Endothelial cell of umbilical vein (primary cell): ENCODE data around the gene KREMEN1. TPM values are rescaled to one million over a fixed set of nuclear protein-coding genes. Genes with fewer than 3 reads are reported as not detected.

Experiments used
- BruUV-seq: library from RNA; stranded (reverse); fragments of 400-500 nt; replicated peaks from 2 replicates; lab custom pipeline; 2021; lab: Mats Ljungman, UMichigan
- CTCF ChIA-PET: fragments of 300-600, 350-600 bp; sonication (Branson Sonifier 250); formaldehyde crosslinking; loops from one replicate; lab custom pipeline; 2021; ENCODE audit warnings: antibody characterized with exemption, inconsistent platforms; lab: Charles Lee
- POLR2A ChIA-PET: fragments of 300-600, 350-600 bp; sonication (Branson Sonifier 250); formaldehyde crosslinking; loops from one replicate; lab custom pipeline; 2021; ENCODE audit warnings: antibody characterized with exemption, inconsistent platforms; lab: Charles Lee
- DNase-seq: peaks from one replicate; pipeline ENCODE4 v3.0.0-alpha.2; 2011; ENCODE audit warnings: low read depth, low spot score
- FAIRE-seq: peaks from 2 replicates; lab custom pipeline; 2011; peaks lifted over from hg19 to GRCh38; lab: Jason Lieb, UNC
- H2AFZ ChIP-seq: 2 replicates; pipeline ENCODE4 v1.6.0; 2012; ENCODE audit warnings: low read depth, low read length, control low read depth, inconsistent platforms
- H3K27ac ChIP-seq: 2 replicates; pipeline ENCODE4 v1.5.1; 2011; ENCODE audit warnings: low read depth, mild to moderate bottlenecking, control low read depth, low read length, moderate library complexity; ENCODE audit not compliant: insufficient read depth
- H3K27me3 ChIP-seq, 2 experiments: 2 replicates each; pipeline versions ENCODE4 v1.6.0 to v1.6.1; 2011; ENCODE audit warnings: low read length in 2 of 2, mixed read lengths in 1 of 2; ENCODE audit not compliant: control insufficient read depth in 2 of 2, insufficient read depth in 2 of 2
- H3K36me3 ChIP-seq, 2 experiments: 2 replicates in 1 of 2; 3 replicates in 1 of 2; pipeline ENCODE4 v1.5.1; 2011; ENCODE audit warnings: low read length in 2 of 2, mild to moderate bottlenecking in 1 of 2, moderate library complexity in 1 of 2; ENCODE audit not compliant: control insufficient read depth in 2 of 2, insufficient read depth in 2 of 2; ENCODE audit errors: extremely low read depth in 1 of 2
- H3K4me1 ChIP-seq: 3 replicates; pipeline ENCODE4 v1.5.1; 2011; ENCODE audit warnings: mild to moderate bottlenecking, low read length; ENCODE audit not compliant: control insufficient read depth, insufficient read depth; ENCODE audit errors: extremely low read depth
- H3K4me2 ChIP-seq: 2 replicates; pipeline ENCODE4 v1.6.1; 2011; ENCODE audit warnings: low read length, control low read depth, mixed read lengths; ENCODE audit not compliant: insufficient read depth
- H3K4me3 ChIP-seq, 3 experiments: fragments of 200-600 bp in 1 of 3; sonication (generic), shearing (Covaris generic) in 1 of 3; replicated peaks in 1 of 3; 2 replicates each; pipeline ENCODE4 v1.5.1; 2011 to 2016; ENCODE audit warnings: control low read depth in 3 of 3, low read length in 3 of 3, mild to moderate bottlenecking in 2 of 3, inconsistent platforms in 1 of 3, low read depth in 1 of 3, moderate library complexity in 1 of 3; ENCODE audit not compliant: insufficient read depth in 1 of 3
- H3K79me2 ChIP-seq: 2 replicates; pipeline ENCODE4 v1.6.0; 2012; ENCODE audit warnings: low read length, inconsistent platforms; ENCODE audit not compliant: control insufficient read depth, insufficient read depth
- H3K9ac ChIP-seq: replicated peaks from 2 replicates; pipeline ENCODE3; 2011; ENCODE audit warnings: low read length, control low read depth; ENCODE audit not compliant: insufficient read depth; ENCODE audit errors: extremely low read depth
- H3K9me1 ChIP-seq: replicated peaks from 3 replicates; pipeline ENCODE4 v1.6.0; 2011; ENCODE audit warnings: mild to moderate bottlenecking, low read length; ENCODE audit not compliant: control insufficient read depth, insufficient read depth; ENCODE audit errors: extremely low read depth
- H3K9me3 ChIP-seq: replicated peaks from 2 replicates; pipeline ENCODE4 v1.5.1; 2012; ENCODE audit warnings: low read length, inconsistent platforms; ENCODE audit not compliant: control insufficient read depth, insufficient read depth
- H4K20me1 ChIP-seq: replicated peaks from 2 replicates; pipeline ENCODE3; 2011; ENCODE audit warnings: mild to moderate bottlenecking, low read length; ENCODE audit not compliant: control insufficient read depth, insufficient read depth; ENCODE audit errors: extremely low read depth
- EZH2 ChIP-seq: IDR thresholded peaks from 2 replicates; pipeline ENCODE4 v1.6.1; 2012; ENCODE audit warnings: borderline replicate concordance, low read depth, mild to moderate bottlenecking, moderate library complexity, low read length, inconsistent platforms; ENCODE audit not compliant: severe bottlenecking
- FOS ChIP-seq: IDR thresholded peaks from 2 replicates; pipeline ENCODE4 v1.6.1; 2011; ENCODE audit warnings: mild to moderate bottlenecking, low read length, moderate library complexity, borderline replicate concordance; ENCODE audit not compliant: insufficient read depth
- GATA2 ChIP-seq: IDR thresholded peaks from 2 replicates; pipeline ENCODE4 v1.7.0; 2011; ENCODE audit warnings: low read depth, mild to moderate bottlenecking, moderate library complexity, mixed read lengths, low read length; ENCODE audit not compliant: insufficient read length, insufficient read depth
- JUN ChIP-seq: IDR thresholded peaks from 2 replicates; pipeline ENCODE4 v1.6.1; 2011; ENCODE audit warnings: borderline replicate concordance, low read depth; ENCODE audit not compliant: insufficient read length, insufficient read depth
- MYC ChIP-seq: IDR thresholded peaks from one replicate; pipeline ENCODE4 v1.6.1; 2011; ENCODE audit warnings: mild to moderate bottlenecking, low read depth, low read length
- POLR2A ChIP-seq: IDR thresholded peaks from 2 replicates; pipeline ENCODE4 v1.6.1; 2012; ENCODE audit warnings: low read depth, mild to moderate bottlenecking, control low read depth, low read length
- POLR2AphosphoS5 ChIP-seq: IDR thresholded peaks from 2 replicates; pipeline ENCODE4 v1.6.1; 2012; ENCODE audit warnings: low read depth, mild to moderate bottlenecking, control low read depth, low read length, moderate library complexity; ENCODE audit not compliant: insufficient read depth
- dilution Hi-C: fragments of 300-500 bp; cut with MboI; formaldehyde crosslinking; loops from one replicate; pipeline ENCODE4 v1.15.0; 2019; ENCODE audit warnings: low sequenced_read_pairs; ENCODE audit not compliant: extremely low pct_ligation_motif_present
- intact Hi-C: fragments of 100-400 bp; cut with micrococcal nuclease; formaldehyde crosslinking; loops from one replicate; pipeline ENCODE4 v1.10.0; 2022
- polyA plus RNA-seq, 4 experiments: library from polyadenylated mRNA; depleted of rRNA in 3 of 4; stranded (reverse) in 3 of 4; unstranded in 1 of 4; fragments of >200 nt; gene quantifications; 2 replicates each; pipeline versions ENCODE4 v1.2.1 to v1.2.3, GENCODE V29; 2011 to 2012; ENCODE audit warnings: missing spikeins in 1 of 4
- total RNA-seq: library from RNA; stranded (reverse); gene quantifications from 2 replicates; pipeline ENCODE4 v1.2.3, GENCODE V29; 2021
- TF ChIP-seq, protein P1 (sequence below): IDR thresholded peaks from 2 replicates; pipeline ENCODE4 v1.6.1; 2011; ENCODE audit not compliant: insufficient read depth, insufficient read length
- TF ChIP-seq, protein P2 (sequence below), 2 donors: IDR thresholded peaks; 1 replicate in 1 of 2; 2 replicates in 1 of 2; pipeline ENCODE4 v1.5.1; 2011; ENCODE audit warnings: low read length in 2 of 2, mild to moderate bottlenecking in 2 of 2, moderate library complexity in 2 of 2, control low read depth in 1 of 2, inconsistent platforms in 1 of 2, low read depth in 1 of 2; ENCODE audit not compliant: insufficient read depth in 1 of 2; ENCODE audit errors: extremely low read depth in 1 of 2

KREMEN1 gene
- total and polyA plus RNA-seq, 2 donors (not counting 3 experiments of a cell fraction or from before 2014, with no cell fraction given), result 0.58 to 1.1 TPM

DNA sequence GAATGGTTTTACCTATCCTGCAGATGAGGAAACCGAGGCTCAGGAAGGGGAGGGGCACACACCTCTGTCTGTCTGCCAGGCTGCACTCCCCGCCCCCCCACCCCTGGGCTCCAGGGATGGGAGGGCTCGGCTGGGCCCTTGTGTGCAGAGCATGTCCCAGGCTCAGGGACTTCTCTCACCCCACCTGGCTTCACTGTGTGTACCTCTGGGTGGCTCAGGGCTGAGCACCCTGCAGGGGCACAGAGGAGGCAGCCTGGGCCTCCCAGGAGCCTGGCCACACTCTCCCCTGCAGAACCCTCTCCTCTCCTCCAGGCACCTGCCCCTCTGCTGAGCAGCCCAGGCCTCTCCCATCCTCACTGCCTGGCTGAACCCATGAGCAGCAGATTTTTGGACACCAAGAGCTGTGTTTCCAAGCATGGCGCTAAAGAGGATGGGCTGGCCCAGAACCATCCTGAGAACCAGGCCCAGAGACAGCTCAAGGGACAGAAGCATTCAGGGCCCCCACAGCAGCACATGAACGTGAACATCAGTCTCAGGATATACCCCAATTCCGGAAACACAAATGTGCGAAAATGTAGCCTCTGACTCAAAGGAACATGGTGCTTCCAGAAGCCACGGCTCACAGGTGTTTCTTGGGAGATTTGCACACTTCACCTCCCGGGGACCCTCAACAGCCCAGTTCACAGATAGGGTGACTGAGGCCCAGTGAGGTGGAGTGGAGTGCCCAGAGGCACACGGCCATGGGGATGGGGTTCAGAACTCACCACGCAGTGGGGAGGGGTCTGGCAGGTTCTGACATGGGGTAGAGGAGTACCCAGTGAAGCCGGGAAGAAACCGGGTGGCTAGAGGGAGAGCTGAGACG lies 143.4 kb downstream of the KREMEN1 start:
- dilution Hi-C loops, result no loop called here
- Histone ChIP-seq H3K27me3 (no peaks in the 10 kb centered on the region), H3K36me3 (no peaks in the 10 kb centered on the region), H3K9me3 (no peaks in the 10 kb centered on the region), H3K4me3 (no peak overlapping the region), H2AFZ (no peak overlapping the region), H4K20me1 (no peaks in the 10 kb centered on the region), H3K4me1 (no peaks in the 10 kb centered on the region), H3K4me2 (no peak overlapping the region), H3K79me2 (no peaks in the 10 kb centered on the region), H3K9me1 (no peaks in the 10 kb centered on the region), H3K9ac (no peak overlapping the region), H3K27ac (no peak overlapping the region)
- CTCF ChIA-PET, result interaction anchor here (0.5 to 1.6 kb wide), 3 partner anchors 10 to 15 kb away, joined by 3 to 4 read pairs (median 3); partner anchors contain the start of gene EMID1
- intact Hi-C loops, result no loop called here
- FAIRE-seq (no peak), DNase-seq (no peak)
- TF ChIP-seq JUN (no peak), POLR2A (no peak), FOS (no peak), POLR2AphosphoS5 (no peak), GATA2 (no peak), MYC (no peak), EZH2 (no peak)
- TF ChIP-seq, protein P1, sequence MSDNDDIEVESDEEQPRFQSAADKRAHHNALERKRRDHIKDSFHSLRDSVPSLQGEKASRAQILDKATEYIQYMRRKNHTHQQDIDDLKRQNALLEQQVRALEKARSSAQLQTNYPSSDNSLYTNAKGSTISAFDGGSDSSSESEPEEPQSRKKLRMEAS, result no peak
- TF ChIP-seq, protein P2, sequence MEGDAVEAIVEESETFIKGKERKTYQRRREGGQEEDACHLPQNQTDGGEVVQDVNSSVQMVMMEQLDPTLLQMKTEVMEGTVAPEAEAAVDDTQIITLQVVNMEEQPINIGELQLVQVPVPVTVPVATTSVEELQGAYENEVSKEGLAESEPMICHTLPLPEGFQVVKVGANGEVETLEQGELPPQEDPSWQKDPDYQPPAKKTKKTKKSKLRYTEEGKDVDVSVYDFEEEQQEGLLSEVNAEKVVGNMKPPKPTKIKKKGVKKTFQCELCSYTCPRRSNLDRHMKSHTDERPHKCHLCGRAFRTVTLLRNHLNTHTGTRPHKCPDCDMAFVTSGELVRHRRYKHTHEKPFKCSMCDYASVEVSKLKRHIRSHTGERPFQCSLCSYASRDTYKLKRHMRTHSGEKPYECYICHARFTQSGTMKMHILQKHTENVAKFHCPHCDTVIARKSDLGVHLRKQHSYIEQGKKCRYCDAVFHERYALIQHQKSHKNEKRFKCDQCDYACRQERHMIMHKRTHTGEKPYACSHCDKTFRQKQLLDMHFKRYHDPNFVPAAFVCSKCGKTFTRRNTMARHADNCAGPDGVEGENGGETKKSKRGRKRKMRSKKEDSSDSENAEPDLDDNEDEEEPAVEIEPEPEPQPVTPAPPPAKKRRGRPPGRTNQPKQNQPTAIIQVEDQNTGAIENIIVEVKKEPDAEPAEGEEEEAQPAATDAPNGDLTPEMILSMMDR (IDR thresholded peaks at IDR 0.05; ENCODE audit: extremely low read depth in 1 of 2, insufficient read depth in 1 of 2, low read depth in 1 of 2, low read length in 2 of 2), result no peak
- no TSS peak for BruUV-seq
- POLR2A ChIA-PET, result no interaction called here
